Suprapubic skin (tissue), 4 donors: ENCODE data around the gene CCNA2.

Experiments used
- EP300 ChIP-seq: sonication (generic); formaldehyde crosslinking; IDR thresholded peaks from one replicate; pipeline ENCODE4 v1.6.1; 2017; ENCODE audit warnings: antibody characterized with exemption
- POLR2A ChIP-seq, 2 donors: fragments of 450-650 bp; IDR thresholded peaks; one replicate each; pipeline ENCODE4 v1.6.1; 2017; ENCODE audit warnings: antibody characterized with exemption in 2 of 2, mild to moderate bottlenecking in 2 of 2, moderate library complexity in 2 of 2
- POLR2AphosphoS5 ChIP-seq, 3 donors: sonication (generic); formaldehyde crosslinking; IDR thresholded peaks; one replicate each; pipeline ENCODE4 v1.6.1; 2017; ENCODE audit warnings: antibody characterized with exemption in 3 of 3
- TF ChIP-seq, protein P1 (sequence below), 2 donors: fragments of 200-600 bp in 1 of 2; fragments of 450-650 bp in 1 of 2; sonication (generic) in 1 of 2; IDR thresholded peaks; one replicate each; pipeline ENCODE4 v1.5.1; 2016 to 2019; ENCODE audit warnings: antibody characterized with exemption in 2 of 2, mild to moderate bottlenecking in 1 of 2, moderate library complexity in 1 of 2

DNA sequence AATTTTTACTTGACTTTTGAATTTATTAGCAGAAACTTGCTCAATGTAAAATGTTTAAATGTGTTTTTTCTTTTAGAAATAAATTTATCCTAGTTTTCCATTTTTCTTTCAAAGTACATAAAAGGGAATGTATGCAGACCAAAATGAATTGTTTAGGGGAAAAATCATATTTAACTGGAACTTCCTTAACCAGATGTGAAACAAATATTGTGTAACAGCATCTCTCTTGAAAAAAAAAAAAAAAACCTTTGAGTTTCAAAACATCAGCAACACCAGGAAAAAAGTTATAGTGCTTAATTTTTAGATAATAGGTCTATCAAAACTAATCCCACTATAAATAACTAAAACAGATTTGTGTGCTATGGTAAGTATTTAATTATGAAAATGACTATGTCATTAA is 14.5 kb upstream of the CCNA2 start:
- TF ChIP-seq EP300 (no peak), POLR2AphosphoS5 (IDR thresholded peaks at IDR 0.05) (no peak), POLR2A (IDR thresholded peaks at IDR 0.05) (no peak)
- TF ChIP-seq, protein P1, sequence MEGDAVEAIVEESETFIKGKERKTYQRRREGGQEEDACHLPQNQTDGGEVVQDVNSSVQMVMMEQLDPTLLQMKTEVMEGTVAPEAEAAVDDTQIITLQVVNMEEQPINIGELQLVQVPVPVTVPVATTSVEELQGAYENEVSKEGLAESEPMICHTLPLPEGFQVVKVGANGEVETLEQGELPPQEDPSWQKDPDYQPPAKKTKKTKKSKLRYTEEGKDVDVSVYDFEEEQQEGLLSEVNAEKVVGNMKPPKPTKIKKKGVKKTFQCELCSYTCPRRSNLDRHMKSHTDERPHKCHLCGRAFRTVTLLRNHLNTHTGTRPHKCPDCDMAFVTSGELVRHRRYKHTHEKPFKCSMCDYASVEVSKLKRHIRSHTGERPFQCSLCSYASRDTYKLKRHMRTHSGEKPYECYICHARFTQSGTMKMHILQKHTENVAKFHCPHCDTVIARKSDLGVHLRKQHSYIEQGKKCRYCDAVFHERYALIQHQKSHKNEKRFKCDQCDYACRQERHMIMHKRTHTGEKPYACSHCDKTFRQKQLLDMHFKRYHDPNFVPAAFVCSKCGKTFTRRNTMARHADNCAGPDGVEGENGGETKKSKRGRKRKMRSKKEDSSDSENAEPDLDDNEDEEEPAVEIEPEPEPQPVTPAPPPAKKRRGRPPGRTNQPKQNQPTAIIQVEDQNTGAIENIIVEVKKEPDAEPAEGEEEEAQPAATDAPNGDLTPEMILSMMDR (IDR thresholded peaks at IDR 0.05), result no peak
